Astrocyte (in vitro differentiated cells and primary cell): Measurements from ENCODE around the gene PNPLA7. TPM values are rescaled to one million over a fixed set of nuclear protein-coding genes. Genes with fewer than 3 reads are reported as not detected.

ENCODE experiments used
- DNase-seq: peaks from one replicate; pipeline ENCODE4 v3.0.0-alpha.2; 2010; ENCODE audit warnings: low read depth
- FAIRE-seq: peaks from 2 replicates; lab custom pipeline; 2011; peaks lifted over from hg19 to GRCh38; lab: Jason Lieb, UNC
- H2AFZ ChIP-seq: 2 replicates; pipeline ENCODE4 v1.6.0; 2012; ENCODE audit warnings: low read depth, low read length, inconsistent platforms
- H3K27ac ChIP-seq: 2 replicates; pipeline ENCODE4 v1.5.1; 2011; ENCODE audit warnings: low read depth, low read length, inconsistent platforms
- H3K27me3 ChIP-seq: 2 replicates; pipeline ENCODE4 v1.6.0; 2011; ENCODE audit warnings: low read length, inconsistent platforms; ENCODE audit not compliant: insufficient read depth
- H3K36me3 ChIP-seq: 2 replicates; pipeline ENCODE4 v1.5.1; 2011; ENCODE audit warnings: low read length, inconsistent platforms; ENCODE audit not compliant: insufficient read depth
- H3K4me1 ChIP-seq: 2 replicates; pipeline ENCODE4 v1.5.1; 2011; ENCODE audit warnings: low read length, inconsistent platforms; ENCODE audit not compliant: insufficient read depth
- H3K4me2 ChIP-seq: 2 replicates; pipeline ENCODE4 v1.6.0; 2012; ENCODE audit warnings: low read length, inconsistent platforms
- H3K4me3 ChIP-seq: 2 replicates; pipeline ENCODE4 v1.5.1; 2011; ENCODE audit warnings: low read depth, mild to moderate bottlenecking, low read length, inconsistent platforms; ENCODE audit not compliant: insufficient read depth
- H3K79me2 ChIP-seq: 2 replicates; pipeline ENCODE4 v1.6.0; 2012; ENCODE audit warnings: mild to moderate bottlenecking, low read length, inconsistent platforms; ENCODE audit not compliant: insufficient read depth
- H3K9ac ChIP-seq: 2 replicates; pipeline ENCODE4 v1.6.0; 2012; ENCODE audit warnings: mild to moderate bottlenecking, low read length, inconsistent platforms
- H3K9me3 ChIP-seq: 2 replicates; pipeline ENCODE4 v1.5.1; 2012; ENCODE audit warnings: low read depth, mild to moderate bottlenecking, low read length, inconsistent platforms; ENCODE audit not compliant: insufficient read depth
- H4K20me1 ChIP-seq: 2 replicates; pipeline ENCODE4 v1.6.0; 2012; ENCODE audit warnings: low read length, inconsistent platforms; ENCODE audit not compliant: insufficient read depth
- H3K27ac Mint-ChIP-seq: one replicate; pipeline ENCODE4 v1.8.0; 2021; ENCODE audit warnings: mild to moderate bottlenecking, mixed read lengths; ENCODE audit not compliant: unreplicated experiment
- H3K27me3 Mint-ChIP-seq: one replicate; pipeline ENCODE4 v1.8.0; 2021; ENCODE audit warnings: low read depth, mixed read lengths; ENCODE audit not compliant: unreplicated experiment
- H3K36me3 Mint-ChIP-seq: one replicate; pipeline ENCODE4 v1.8.0; 2021; ENCODE audit warnings: low read depth, mixed read lengths; ENCODE audit not compliant: unreplicated experiment
- H3K4me1 Mint-ChIP-seq: one replicate; pipeline ENCODE4 v1.8.0; 2021; ENCODE audit warnings: low read depth, mixed read lengths; ENCODE audit not compliant: unreplicated experiment
- H3K4me3 Mint-ChIP-seq: one replicate; pipeline ENCODE4 v1.8.0; 2021; ENCODE audit warnings: mild to moderate bottlenecking, moderate library complexity, mixed read lengths; ENCODE audit not compliant: unreplicated experiment
- H3K9me3 Mint-ChIP-seq: one replicate; pipeline ENCODE4 v1.8.0; 2021; ENCODE audit warnings: mild to moderate bottlenecking, mixed read lengths; ENCODE audit not compliant: unreplicated experiment
- CTCF ChIP-seq: IDR thresholded peaks from 2 replicates; pipeline ENCODE4 v1.5.1; 2011; ENCODE audit warnings: low read depth, mild to moderate bottlenecking, inconsistent platforms, low read length, moderate library complexity; ENCODE audit not compliant: insufficient read depth
- EZH2 ChIP-seq: IDR thresholded peaks from 2 replicates; pipeline ENCODE4 v1.6.1; 2012; ENCODE audit warnings: mild to moderate bottlenecking, low read length, inconsistent platforms; ENCODE audit not compliant: insufficient read depth
- total RNA-seq: library from RNA; stranded (reverse); gene quantifications from 2 replicates; pipeline ENCODE4 v1.2.1, GENCODE V29; 2021

The PNPLA7 gene
- total RNA-seq, 1 donor from 2014 or later = 2.6 TPM

DNA sequence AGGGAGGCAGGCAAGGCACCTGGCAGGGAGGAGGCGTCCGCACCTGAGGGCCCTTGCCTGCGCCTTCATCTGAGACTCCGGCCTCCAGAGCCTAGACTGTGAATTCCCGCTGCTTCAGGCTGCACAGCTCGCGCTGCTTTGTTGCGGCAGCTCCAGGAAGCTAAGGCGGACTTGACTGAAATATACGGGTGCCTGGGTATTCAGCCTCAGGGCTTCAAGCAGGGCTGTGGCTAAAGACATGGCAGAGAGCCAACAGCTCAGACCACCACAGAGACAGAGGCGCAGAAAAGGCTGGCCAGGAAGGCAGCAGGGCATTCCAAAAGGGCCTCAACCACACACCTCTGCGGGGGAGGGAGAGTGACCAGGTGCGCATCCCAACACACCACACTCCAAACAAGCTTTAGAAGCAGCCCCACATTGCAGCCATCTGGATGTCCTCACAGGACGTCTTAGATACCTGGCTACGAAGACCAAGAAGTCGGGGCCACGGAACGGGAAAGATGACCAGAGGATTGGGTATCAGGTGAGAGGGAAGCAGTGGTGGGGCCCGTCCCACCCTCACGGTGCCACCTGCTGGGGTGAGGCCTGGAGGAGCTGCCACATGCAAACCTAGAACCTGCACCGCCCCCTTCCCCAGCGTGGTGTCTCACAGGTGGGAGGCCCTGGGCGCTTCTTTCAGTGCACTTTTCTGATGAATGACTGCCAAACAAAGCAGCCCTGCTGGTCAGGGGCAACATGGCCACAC, 30.2 kb upstream of the PNPLA7 start:
- H3K4me2 ChIP-seq = no peak overlapping the region
- H3K4me3 ChIP-seq = no peak overlapping the region
- TF ChIP-seq EZH2 = no peak
- no peak for TF ChIP-seq CTCF
- H3K9ac ChIP-seq = no peak overlapping the region
- H3K9me3 ChIP-seq = no peaks in the 10 kb centered on the region
- H3K79me2 ChIP-seq = peaks cover 45% of the 10 kb centered on the region
- no peak for FAIRE-seq
- no peaks in the 10 kb centered on the region for H3K27me3 Mint-ChIP-seq
- no peak overlapping the region for H2AFZ ChIP-seq
- peaks cover 17% of the 10 kb centered on the region for H3K4me1 ChIP-seq
- H3K36me3 Mint-ChIP-seq = peaks cover 8% of the 10 kb centered on the region
- H3K4me1 Mint-ChIP-seq = peaks cover 6% of the 10 kb centered on the region
- no peaks in the 10 kb centered on the region for H3K9me3 Mint-ChIP-seq
- no peak overlapping the region for H3K27ac ChIP-seq
- no peaks in the 10 kb centered on the region for H3K27me3 ChIP-seq
- peak overlapping the region; percentile 58 for H3K27ac Mint-ChIP-seq
- peaks cover 51% of the 10 kb centered on the region for H4K20me1 ChIP-seq
- H3K36me3 ChIP-seq = peaks cover 12% of the 10 kb centered on the region
- DNase-seq = no peak
- H3K4me3 Mint-ChIP-seq = peak overlapping the region; percentile 20

DNA sequence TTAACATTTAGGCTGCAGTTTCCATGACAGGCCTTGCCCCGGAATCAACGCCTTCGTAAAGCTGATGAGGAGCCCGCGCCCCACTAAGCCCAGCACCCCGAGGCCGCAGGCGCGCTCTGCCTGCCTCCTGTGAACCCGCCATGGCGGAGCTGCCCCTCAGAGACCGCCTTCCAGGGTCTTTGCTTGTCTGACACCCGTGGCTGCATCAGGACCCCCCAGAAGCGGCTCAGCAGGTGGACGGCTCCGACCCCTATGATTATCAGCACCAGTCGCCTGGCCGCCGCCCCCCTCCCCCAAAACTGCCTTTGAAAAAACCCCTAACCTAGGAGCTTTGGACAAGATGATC, 29.0 kb upstream of the PNPLA7 start:
- DNase-seq = no peak
- H2AFZ ChIP-seq = peak overlapping the region; percentile 83
- TF ChIP-seq EZH2 (no peak), CTCF (no peak)
- peaks cover 14% of the 10 kb centered on the region for H3K36me3 Mint-ChIP-seq
- peak overlapping the region; percentile 79 for H3K4me3 Mint-ChIP-seq
- H3K27ac Mint-ChIP-seq = peak overlapping the region; percentile 41
- peaks cover 6% of the 10 kb centered on the region for H3K4me1 Mint-ChIP-seq
- peaks cover 50% of the 10 kb centered on the region for H4K20me1 ChIP-seq
- FAIRE-seq = no peak
- peaks cover 14% of the 10 kb centered on the region for H3K36me3 ChIP-seq
- peaks cover 17% of the 10 kb centered on the region for H3K4me1 ChIP-seq
- peak overlapping the region; percentile 90 for H3K4me2 ChIP-seq
- H3K27me3 ChIP-seq = no peaks in the 10 kb centered on the region
- H3K27me3 Mint-ChIP-seq = no peaks in the 10 kb centered on the region
- H3K9me3 Mint-ChIP-seq = no peaks in the 10 kb centered on the region
- peak overlapping the region; percentile 56 for H3K27ac ChIP-seq
- H3K4me3 ChIP-seq = peak overlapping the region; percentile 87
- H3K79me2 ChIP-seq = peaks cover 46% of the 10 kb centered on the region
- H3K9me3 ChIP-seq = no peaks in the 10 kb centered on the region
- H3K9ac ChIP-seq = peak overlapping the region; percentile 92
